ENCODE data around the gene TACC3.

The TACC3 gene

GRCh38 chr4:1763550-1764080 is 42.3 kb downstream of the TACC3 start:
- no peak overlapping the region for H3K4me3 ChIP-seq (ENCODE audit: low read depth, low read length)
- no peaks in the 10 kb centered on the region for H3K36me3 ChIP-seq (ENCODE audit: control insufficient read depth, insufficient read depth, low read length)
- H3K4me1 ChIP-seq (ENCODE audit: control insufficient read depth, insufficient read depth, low read length) = peaks cover 23% of the 10 kb centered on the region
- H3K27ac ChIP-seq (ENCODE audit: low read depth, low read length) = no peak overlapping the region
- no peak overlapping the region for H3K9ac ChIP-seq (ENCODE audit: low read depth, low read length)
- H3K27me3 ChIP-seq (ENCODE audit: control insufficient read depth, insufficient read depth, low read length) = no peaks in the 10 kb centered on the region; the same call in 1 of the 2 replicates
- H3K9me3 ChIP-seq (ENCODE audit: control insufficient read depth, insufficient read depth, low read length) = no peaks in the 10 kb centered on the region

- Histone ChIP-seq H3K9ac (ENCODE audit: low read depth, low read length) (no peak overlapping the region), H3K27me3 (ENCODE audit: control insufficient read depth, insufficient read depth, low read length) (peaks cover 6% of the 10 kb centered on the region; the same call in 1 of the 2 replicates), H3K4me1 (ENCODE audit: control insufficient read depth, insufficient read depth, low read length) (peaks cover 25% of the 10 kb centered on the region), H3K27ac (ENCODE audit: low read depth, low read length) (no peak overlapping the region), H3K9me3 (ENCODE audit: control insufficient read depth, insufficient read depth, low read length) (no peaks in the 10 kb centered on the region), H3K4me3 (ENCODE audit: low read depth, low read length) (no peak overlapping the region), H3K36me3 (ENCODE audit: control insufficient read depth, insufficient read depth, low read length) (no peaks in the 10 kb centered on the region)
Observed at GRCh38 chr4:1764670-1765069, 43.3 kb downstream of the TACC3 start.

- no peak overlapping the region for H3K9ac ChIP-seq (ENCODE audit: low read depth, low read length)
- no peaks in the 10 kb centered on the region for H3K36me3 ChIP-seq (ENCODE audit: control insufficient read depth, insufficient read depth, low read length)
- no peak overlapping the region for H3K4me3 ChIP-seq (ENCODE audit: low read depth, low read length)
- no peak overlapping the region for H3K27ac ChIP-seq (ENCODE audit: low read depth, low read length)
- H3K27me3 ChIP-seq (ENCODE audit: control insufficient read depth, insufficient read depth, low read length) = peaks cover 8% of the 10 kb centered on the region
- H3K9me3 ChIP-seq (ENCODE audit: control insufficient read depth, insufficient read depth, low read length) = no peaks in the 10 kb centered on the region
- H3K4me1 ChIP-seq (ENCODE audit: control insufficient read depth, insufficient read depth, low read length) = peaks cover 25% of the 10 kb centered on the region
Observed at GRCh38 chr4:1765409-1766072, 44.2 kb downstream of the TACC3 start.

- Histone ChIP-seq H3K9ac (ENCODE audit: low read depth, low read length) (no peak overlapping the region), H3K4me1 (ENCODE audit: control insufficient read depth, insufficient read depth, low read length) (peaks cover 25% of the 10 kb centered on the region), H3K27me3 (ENCODE audit: control insufficient read depth, insufficient read depth, low read length) (peaks cover 8% of the 10 kb centered on the region), H3K4me3 (ENCODE audit: low read depth, low read length) (peak overlapping the region; percentile 37), H3K27ac (ENCODE audit: low read depth, low read length) (peak overlapping the region; percentile 72), H3K9me3 (ENCODE audit: control insufficient read depth, insufficient read depth, low read length) (no peaks in the 10 kb centered on the region), H3K36me3 (ENCODE audit: control insufficient read depth, insufficient read depth, low read length) (no peaks in the 10 kb centered on the region)
Observed at GRCh38 chr4:1766106-1767060, 45.1 kb downstream of the TACC3 start.

GRCh38 chr4:1767061-1767769 is 45.9 kb downstream of the TACC3 start:
- H3K9ac ChIP-seq (ENCODE audit: low read depth, low read length) = no peak overlapping the region
- no peaks in the 10 kb centered on the region for H3K36me3 ChIP-seq (ENCODE audit: control insufficient read depth, insufficient read depth, low read length)
- no peaks in the 10 kb centered on the region for H3K9me3 ChIP-seq (ENCODE audit: control insufficient read depth, insufficient read depth, low read length)
- peaks cover 8% of the 10 kb centered on the region for H3K27me3 ChIP-seq (ENCODE audit: control insufficient read depth, insufficient read depth, low read length)
- peak overlapping the region; percentile 72 for H3K27ac ChIP-seq (ENCODE audit: low read depth, low read length)
- peak overlapping the region; percentile 37; the same call in 1 of the 2 replicates for H3K4me3 ChIP-seq (ENCODE audit: low read depth, low read length)
- H3K4me1 ChIP-seq (ENCODE audit: control insufficient read depth, insufficient read depth, low read length) = peaks cover 25% of the 10 kb centered on the region

- Histone ChIP-seq H3K27ac (ENCODE audit: low read depth, low read length) (peak overlapping the region; percentile 47), H3K4me1 (ENCODE audit: control insufficient read depth, insufficient read depth, low read length) (peaks cover 25% of the 10 kb centered on the region), H3K9ac (ENCODE audit: low read depth, low read length) (peak overlapping the region; percentile 18; the same call in 1 of the 2 replicates)
Observed at GRCh38 chr4:1767770-1768366, 46.5 kb downstream of the TACC3 start.

GRCh38 chr4:1768367-1769034 is 47.2 kb downstream of the TACC3 start:
- no peaks in the 10 kb centered on the region for H3K9me3 ChIP-seq (ENCODE audit: control insufficient read depth, insufficient read depth, low read length)
- H3K27ac ChIP-seq (ENCODE audit: low read depth, low read length) = peak overlapping the region; percentile 47
- no peaks in the 10 kb centered on the region for H3K36me3 ChIP-seq (ENCODE audit: control insufficient read depth, insufficient read depth, low read length)
- peak overlapping the region; percentile 46; the same call in 1 of the 2 replicates for H3K4me3 ChIP-seq (ENCODE audit: low read depth, low read length)
- H3K9ac ChIP-seq (ENCODE audit: low read depth, low read length) = peak overlapping the region; percentile 18; the same call in 1 of the 2 replicates
- peaks cover 25% of the 10 kb centered on the region for H3K4me1 ChIP-seq (ENCODE audit: control insufficient read depth, insufficient read depth, low read length)
- H3K27me3 ChIP-seq (ENCODE audit: control insufficient read depth, insufficient read depth, low read length) = peaks cover 8% of the 10 kb centered on the region

More at GRCh38 chr4:1767770-1768366, 46.5 kb downstream of the TACC3 start:
- peak overlapping the region; percentile 46; the same call in 1 of the 2 replicates for H3K4me3 ChIP-seq (ENCODE audit: low read depth, low read length)
- H3K9me3 ChIP-seq (ENCODE audit: control insufficient read depth, insufficient read depth, low read length) = no peaks in the 10 kb centered on the region
- H3K27me3 ChIP-seq (ENCODE audit: control insufficient read depth, insufficient read depth, low read length) = peaks cover 8% of the 10 kb centered on the region
- H3K36me3 ChIP-seq (ENCODE audit: control insufficient read depth, insufficient read depth, low read length) = no peaks in the 10 kb centered on the region

GRCh38 chr4:1769692-1770091 is 48.4 kb downstream of the TACC3 start:
- Histone ChIP-seq H3K4me3 (ENCODE audit: low read depth, low read length) (no peak overlapping the region), H3K9ac (ENCODE audit: low read depth, low read length) (no peak overlapping the region), H3K27ac (ENCODE audit: low read depth, low read length) (no peak overlapping the region), H3K36me3 (ENCODE audit: control insufficient read depth, insufficient read depth, low read length) (no peaks in the 10 kb centered on the region), H3K4me1 (ENCODE audit: control insufficient read depth, insufficient read depth, low read length) (peaks cover 25% of the 10 kb centered on the region), H3K27me3 (ENCODE audit: control insufficient read depth, insufficient read depth, low read length) (peaks cover 8% of the 10 kb centered on the region), H3K9me3 (ENCODE audit: control insufficient read depth, insufficient read depth, low read length) (no peaks in the 10 kb centered on the region)

- Histone ChIP-seq H3K9me3 (ENCODE audit: control insufficient read depth, insufficient read depth, low read length) (no peaks in the 10 kb centered on the region), H3K27ac (ENCODE audit: low read depth, low read length) (no peak overlapping the region), H3K36me3 (ENCODE audit: control insufficient read depth, insufficient read depth, low read length) (no peaks in the 10 kb centered on the region), H3K4me3 (ENCODE audit: low read depth, low read length) (no peak overlapping the region), H3K4me1 (ENCODE audit: control insufficient read depth, insufficient read depth, low read length) (peaks cover 25% of the 10 kb centered on the region), H3K27me3 (ENCODE audit: control insufficient read depth, insufficient read depth, low read length) (peaks cover 8% of the 10 kb centered on the region), H3K9ac (ENCODE audit: low read depth, low read length) (no peak overlapping the region)
Observed at GRCh38 chr4:1770245-1770644, 48.9 kb downstream of the TACC3 start.

- Histone ChIP-seq H3K27me3 (ENCODE audit: control insufficient read depth, insufficient read depth, low read length) (peaks cover 8% of the 10 kb centered on the region; the same call in 1 of the 2 replicates), H3K36me3 (ENCODE audit: control insufficient read depth, insufficient read depth, low read length) (no peaks in the 10 kb centered on the region), H3K9me3 (ENCODE audit: control insufficient read depth, insufficient read depth, low read length) (no peaks in the 10 kb centered on the region), H3K9ac (ENCODE audit: low read depth, low read length) (no peak overlapping the region), H3K27ac (ENCODE audit: low read depth, low read length) (no peak overlapping the region), H3K4me1 (ENCODE audit: control insufficient read depth, insufficient read depth, low read length) (peaks cover 20% of the 10 kb centered on the region), H3K4me3 (ENCODE audit: low read depth, low read length) (no peak overlapping the region)
Observed at GRCh38 chr4:1770791-1771231, 49.5 kb downstream of the TACC3 start.
